NCI-H2171 (cell line): Measurements from ENCODE around the gene DEDD2.
A peak's percentile ranks its signal among the peaks of the same experiment; 100 is the strongest.

ENCODE experiments used
- DNase-seq: peaks from one replicate; lab custom pipeline; 2025; lab: John Stamatoyannopoulos, UW

The DEDD2 gene

DNA sequence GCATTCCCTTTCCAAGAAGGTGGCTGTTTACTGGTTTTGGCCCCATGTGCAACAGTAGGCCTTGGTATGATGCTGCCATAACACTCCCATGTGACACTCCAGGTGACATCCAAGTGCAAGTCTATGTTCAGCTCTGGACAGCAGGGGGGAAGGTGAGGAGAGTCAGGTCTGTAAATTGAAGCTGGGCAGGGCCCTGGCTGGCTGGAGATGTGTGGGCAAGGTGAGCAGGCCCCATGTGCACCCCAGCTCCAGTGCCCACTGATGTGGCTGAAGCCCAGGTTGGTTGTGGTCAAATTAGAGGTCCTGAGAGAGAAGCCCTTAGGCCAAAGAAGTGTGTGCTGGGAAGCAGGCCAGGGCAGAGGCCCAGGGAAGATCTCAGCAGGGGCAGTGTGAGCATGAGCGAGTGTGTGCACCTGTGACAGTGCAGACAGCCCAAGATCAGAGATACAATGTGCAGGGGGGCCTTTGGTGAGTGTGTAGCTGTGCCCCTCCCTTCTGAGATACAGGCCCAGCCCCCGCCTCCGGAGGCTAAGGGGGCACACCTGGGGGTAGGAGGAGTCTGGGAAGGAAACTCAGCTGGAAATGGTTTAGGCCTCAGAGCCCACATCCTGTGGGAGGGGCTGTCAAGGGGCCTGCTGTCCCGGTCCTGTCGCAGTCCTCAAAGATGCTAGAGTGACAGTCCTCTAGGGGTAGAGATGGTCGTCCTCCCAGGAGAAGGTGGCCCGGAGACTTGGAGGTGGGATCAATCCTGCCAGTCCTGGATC is 18.6 kb downstream of the DEDD2 start:
- DNase-seq, result no peak

- no peak for DNase-seq
Measured at GRCh38 chr19:42197375-42197817, 20.1 kb downstream of the DEDD2 start.

GRCh38 chr19:42196011-42197001 is 21.2 kb downstream of the DEDD2 start:
- DNase-seq, result no peak

- DNase-seq, result no peak
Measured at GRCh38 chr19:42193706-42194105, 23.8 kb downstream of the DEDD2 start.

DNA sequence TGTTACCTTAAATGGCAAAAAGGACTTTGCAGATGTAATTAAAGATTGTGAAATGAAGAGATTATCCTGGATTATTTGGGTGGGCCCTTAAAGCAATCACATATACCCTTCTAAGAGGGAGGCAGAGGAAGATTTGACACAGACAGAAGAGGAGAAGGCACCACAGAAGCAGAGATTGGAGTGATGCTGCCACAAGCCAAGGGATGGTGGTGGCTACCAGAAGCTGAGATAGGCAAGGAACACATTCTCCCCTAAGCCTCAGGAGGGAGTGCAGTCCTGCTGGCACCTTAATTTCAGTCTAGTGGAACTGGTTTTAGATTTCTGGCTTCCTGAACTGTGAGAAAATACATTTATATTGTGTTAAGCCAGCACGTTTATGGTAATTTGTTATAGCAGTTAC is 24.2 kb downstream of the DEDD2 start:
- no peak for DNase-seq

GRCh38 chr19:42191855-42192254 is 25.6 kb downstream of the DEDD2 start:
- DNase-seq, result peak; percentile 9

GRCh38 chr19:42191330-42191729 is 26.1 kb downstream of the DEDD2 start:
- DNase-seq, result no peak

DNA sequence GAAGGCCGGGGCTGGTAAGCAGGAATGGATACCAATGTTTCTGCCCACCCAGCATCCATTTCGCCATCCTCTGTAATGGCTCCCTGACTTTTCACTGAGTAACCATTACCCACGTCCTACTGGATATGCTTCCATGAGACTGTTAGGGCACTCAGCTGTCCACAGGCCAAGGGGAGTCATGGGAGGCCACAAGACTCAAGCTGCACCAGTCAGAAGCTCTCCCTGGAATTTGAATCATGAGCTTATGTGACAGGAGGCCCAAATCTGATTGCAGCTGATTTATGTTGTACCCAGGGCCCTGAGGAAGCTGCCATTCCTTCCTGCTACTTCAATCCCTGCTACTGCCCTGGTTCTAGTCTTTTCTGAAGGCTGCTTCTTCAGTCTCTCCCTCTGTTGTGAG is 28.3 kb downstream of the DEDD2 start:
- DNase-seq, result no peak

DNA sequence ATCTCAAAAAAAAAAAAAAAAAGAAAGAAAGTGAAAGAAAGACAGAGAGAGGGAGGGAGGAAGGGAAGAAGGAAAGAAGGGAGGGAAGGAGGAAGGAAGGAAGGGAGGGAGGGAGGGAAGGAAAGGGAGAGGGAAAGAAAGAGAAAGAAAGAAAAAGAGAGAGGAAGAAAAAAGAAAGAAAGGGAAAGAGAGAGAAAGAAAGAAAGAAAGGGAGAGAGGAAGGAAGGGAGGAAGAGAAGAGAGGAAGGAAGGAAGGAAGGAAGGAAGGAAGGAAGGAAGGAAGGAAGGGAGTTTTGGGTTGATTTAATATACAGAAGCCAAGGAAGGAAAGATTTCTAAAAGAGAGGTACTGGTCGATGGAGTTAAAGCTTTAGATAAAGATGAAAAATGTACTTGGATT is 28.8 kb downstream of the DEDD2 start:
- DNase-seq, result no peak

- no peak for DNase-seq
Measured at GRCh38 chr19:42185277-42185676, 32.2 kb downstream of the DEDD2 start.

DNA sequence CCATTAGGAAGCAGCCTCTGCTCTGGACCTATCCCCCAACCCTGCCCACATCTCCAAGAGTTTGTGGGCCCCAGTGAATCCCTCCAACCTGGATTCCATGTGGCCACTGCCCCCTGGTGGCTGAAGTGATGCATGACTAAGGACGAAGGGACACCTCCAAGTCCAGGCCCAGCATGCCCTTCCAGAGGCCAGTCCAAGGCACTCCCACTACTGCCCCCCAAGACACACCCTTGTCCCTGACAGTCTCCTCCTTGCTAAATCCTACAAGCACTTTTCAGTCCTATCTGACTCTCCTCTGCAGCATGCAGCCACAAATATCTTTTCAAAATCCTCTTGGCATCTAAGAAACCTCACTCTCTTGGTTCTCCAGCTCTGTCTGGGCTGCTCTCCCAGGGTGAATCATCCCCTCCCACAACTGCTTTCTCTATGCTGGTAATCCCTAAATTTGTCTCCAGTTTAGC is 33.0 kb downstream of the DEDD2 start:
- DNase-seq, result peak; percentile 14

DNA sequence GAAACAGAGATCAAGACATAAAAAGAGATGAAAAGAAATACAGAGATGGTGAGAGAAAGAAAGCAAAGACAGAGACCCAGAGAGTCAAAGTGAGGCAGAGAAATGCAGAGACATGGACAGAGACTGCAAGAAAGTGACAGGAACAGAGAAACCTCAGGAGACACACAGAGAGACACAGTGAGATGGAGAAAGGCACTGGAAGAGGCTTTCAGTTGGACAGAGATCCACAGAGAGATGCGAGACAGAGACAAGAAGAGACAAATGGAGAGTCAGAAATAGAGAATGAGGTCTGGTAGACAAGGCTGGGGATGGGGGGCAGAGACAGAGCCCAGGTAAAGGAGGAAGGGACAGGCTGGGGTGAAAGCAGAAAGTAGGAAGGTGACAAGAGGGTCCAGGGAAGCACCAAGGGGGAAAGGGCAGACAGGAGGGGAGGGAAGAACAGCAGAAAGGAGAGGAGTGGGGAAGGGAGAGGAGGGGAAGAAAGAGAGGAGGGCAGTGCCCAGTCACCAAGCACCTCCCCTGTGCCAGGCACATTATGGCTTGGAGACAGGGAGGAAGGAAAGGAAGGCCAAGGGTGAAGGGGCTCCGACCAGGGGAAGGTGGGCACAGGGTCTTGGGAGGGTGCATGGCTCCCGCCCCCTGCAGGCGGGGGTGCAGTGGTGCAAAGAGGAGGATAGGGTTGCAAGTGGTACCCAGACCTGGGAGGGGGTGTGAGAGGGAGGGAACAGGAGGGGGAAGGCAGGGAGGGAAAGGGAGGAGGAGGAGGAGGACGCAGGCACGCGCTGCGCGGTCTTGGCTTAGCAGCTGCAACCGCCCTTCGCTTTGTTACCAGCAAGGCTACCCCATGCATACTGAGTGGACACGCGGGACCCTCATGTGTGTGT is 38.4 kb downstream of the DEDD2 start:
- DNase-seq, result no peak

DNA sequence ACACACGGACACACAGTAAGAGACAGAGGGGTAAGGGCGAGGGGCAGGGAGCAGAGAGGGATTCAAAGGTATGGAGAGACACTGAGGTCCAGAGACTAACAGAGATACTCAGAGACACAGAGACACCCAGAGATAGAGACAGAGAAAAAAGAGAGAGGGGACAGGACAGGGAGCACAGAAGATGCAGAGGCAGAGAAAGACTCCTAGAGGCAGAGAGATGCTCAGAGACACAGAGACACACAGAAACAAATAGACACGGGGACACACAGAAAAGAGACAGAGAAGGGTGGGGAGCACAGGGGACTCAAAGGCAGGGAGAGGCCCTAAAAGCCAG is 39.8 kb downstream of the DEDD2 start:
- no peak for DNase-seq

DNA sequence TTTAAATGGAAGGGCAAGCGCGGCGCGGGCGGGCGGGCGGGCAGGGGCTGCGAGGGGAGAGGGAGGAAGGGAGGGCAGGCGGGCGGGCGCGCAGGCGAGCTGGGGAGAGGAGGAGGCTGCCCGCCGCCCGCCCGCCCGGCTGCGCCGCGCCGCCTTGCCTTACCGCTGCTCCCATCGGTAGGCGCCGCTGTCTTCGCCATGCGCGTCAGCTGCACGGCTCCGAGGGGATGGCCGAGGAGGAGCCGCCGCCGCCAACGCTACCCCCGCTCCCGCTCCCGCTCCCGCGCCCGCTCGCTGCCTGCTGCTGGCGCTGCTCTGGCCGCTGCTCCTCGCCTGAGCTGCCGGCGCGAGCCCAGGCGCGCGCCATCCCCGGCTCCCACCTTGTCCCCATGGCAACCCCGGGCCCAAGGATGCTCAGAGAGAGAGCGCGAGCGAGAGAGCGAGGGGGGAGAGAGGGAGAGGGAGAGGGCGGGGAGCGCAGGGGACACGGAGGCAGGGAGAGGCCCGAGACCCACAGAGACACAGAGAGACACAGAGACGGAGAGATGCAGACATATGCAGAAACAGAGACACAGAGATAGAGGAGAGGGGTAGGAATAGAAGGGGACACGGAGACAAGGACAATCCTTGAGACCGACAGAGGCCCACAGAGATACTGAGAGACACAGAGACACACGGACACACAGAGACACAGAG is 40.3 kb downstream of the DEDD2 start:
- DNase-seq, result peak; percentile 87

DNA sequence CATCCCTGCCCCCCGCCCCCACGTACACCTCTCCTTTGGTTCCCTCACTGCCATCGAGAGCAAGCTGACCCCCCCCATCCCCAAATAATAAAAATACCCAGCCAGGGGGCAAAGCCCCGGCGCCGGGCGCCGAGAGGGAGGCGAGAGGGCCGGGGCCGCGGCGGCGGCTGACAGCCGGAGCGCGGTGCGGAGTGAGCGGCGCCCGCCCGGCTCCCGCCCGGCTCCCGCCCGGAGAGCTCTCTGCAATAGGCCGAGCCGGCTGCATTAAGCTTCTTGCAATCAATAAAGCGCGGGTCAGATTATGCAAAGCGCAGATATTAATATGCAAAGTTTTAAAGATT is 40.9 kb downstream of the DEDD2 start:
- no peak for DNase-seq

- DNase-seq, result peak; percentile 8
Measured at GRCh38 chr19:42175952-42176648, 41.4 kb downstream of the DEDD2 start.

GRCh38 chr19:42174958-42175734 is 42.3 kb downstream of the DEDD2 start:
- DNase-seq, result no peak

GRCh38 chr19:42174188-42174587 is 43.3 kb downstream of the DEDD2 start:
- DNase-seq, result no peak

GRCh38 chr19:42173695-42174094 is 43.8 kb downstream of the DEDD2 start:
- DNase-seq, result no peak

GRCh38 chr19:42172261-42172660 is 45.2 kb downstream of the DEDD2 start:
- DNase-seq, result no peak
